Fibroblast of lung (primary cell): Measurements from ENCODE around the gene VGLL1.

ENCODE experiments used
- CTCF ChIP-seq, 2 donors: IDR thresholded peaks in 1 of 2; conservative IDR thresholded peaks in 1 of 2; 1 replicate in 1 of 2; 2 replicates in 1 of 2; pipeline ENCODE4 v1.5.1; 2011 to 2012; ENCODE audit warnings: low read length in 2 of 2, control low read depth in 1 of 2, inconsistent platforms in 1 of 2, low read depth in 1 of 2, mild to moderate bottlenecking in 1 of 2
- EZH2 ChIP-seq: IDR thresholded peaks from 2 replicates; pipeline ENCODE4 v1.5.1; 2012; ENCODE audit warnings: low read length, control low read depth, mild to moderate bottlenecking; ENCODE audit errors: missing control alignments

- no peak for TF ChIP-seq CTCF (conservative IDR thresholded peaks at IDR 0.05 in 1 of 2, IDR thresholded peaks at IDR 0.05 in 1 of 2; ENCODE audit: low read depth in 1 of 2, low read length in 2 of 2)
- TF ChIP-seq EZH2: no peak
Observed at GRCh38 chrX:136597954-136598353, 65.9 kb downstream of the VGLL1 start.
